ENCODE data around the gene CLMN.

DNA sequence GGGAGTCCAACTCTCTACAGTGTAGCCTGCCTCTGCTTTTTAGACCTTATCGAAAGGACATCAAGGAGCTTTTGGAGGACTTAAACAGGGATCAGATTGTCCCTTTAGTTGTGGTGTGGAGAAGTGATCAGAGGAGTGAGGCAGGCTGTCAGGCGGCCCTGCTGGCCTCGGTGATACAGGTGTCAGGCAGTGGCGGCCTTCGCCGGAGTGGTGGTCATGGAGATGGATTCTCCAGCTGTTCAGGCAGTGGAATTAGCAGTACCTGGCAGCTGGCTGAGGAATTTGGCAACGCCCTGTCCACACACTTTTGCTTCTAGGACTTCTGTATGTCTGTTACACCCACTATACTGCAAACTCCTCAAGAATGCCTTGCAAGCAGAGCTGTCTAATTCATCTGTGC lies 4.2 kb upstream of the CLMN start:
- TF ChIP-seq, protein P1, sequence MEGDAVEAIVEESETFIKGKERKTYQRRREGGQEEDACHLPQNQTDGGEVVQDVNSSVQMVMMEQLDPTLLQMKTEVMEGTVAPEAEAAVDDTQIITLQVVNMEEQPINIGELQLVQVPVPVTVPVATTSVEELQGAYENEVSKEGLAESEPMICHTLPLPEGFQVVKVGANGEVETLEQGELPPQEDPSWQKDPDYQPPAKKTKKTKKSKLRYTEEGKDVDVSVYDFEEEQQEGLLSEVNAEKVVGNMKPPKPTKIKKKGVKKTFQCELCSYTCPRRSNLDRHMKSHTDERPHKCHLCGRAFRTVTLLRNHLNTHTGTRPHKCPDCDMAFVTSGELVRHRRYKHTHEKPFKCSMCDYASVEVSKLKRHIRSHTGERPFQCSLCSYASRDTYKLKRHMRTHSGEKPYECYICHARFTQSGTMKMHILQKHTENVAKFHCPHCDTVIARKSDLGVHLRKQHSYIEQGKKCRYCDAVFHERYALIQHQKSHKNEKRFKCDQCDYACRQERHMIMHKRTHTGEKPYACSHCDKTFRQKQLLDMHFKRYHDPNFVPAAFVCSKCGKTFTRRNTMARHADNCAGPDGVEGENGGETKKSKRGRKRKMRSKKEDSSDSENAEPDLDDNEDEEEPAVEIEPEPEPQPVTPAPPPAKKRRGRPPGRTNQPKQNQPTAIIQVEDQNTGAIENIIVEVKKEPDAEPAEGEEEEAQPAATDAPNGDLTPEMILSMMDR (conservative IDR thresholded peaks at IDR 0.05; ENCODE audit: low read depth, low read length) = no peak
- TF ChIP-seq EZH2 (IDR thresholded peaks at IDR 0.05; ENCODE audit: borderline replicate concordance, low read depth, low read length, poor library complexity, severe bottlenecking) = no peak
